HL-60/S4 treated with phorbol 12-myristate 13-acetate at 8.2 ng/mL for 4 days and 3 days (cell line): Measurements from ENCODE around the gene RPTOR.

Experiments
- in situ Hi-C: fragments of 300-500 bp; cut with MboI; formaldehyde crosslinking; loops from 2 replicates; pipeline ENCODE4 v1.15.0; 2022; ENCODE audit warnings: low sequenced_read_pairs

Gene RPTOR

GRCh38 chr17:80539022-80539641 lies 5.5 kb upstream of the RPTOR start:
- in situ Hi-C loops: no loop called here

- in situ Hi-C loops: no loop called here
These were observed 825 bp downstream of the RPTOR start for GRCh38 chr17:80545499-80545826.

DNA sequence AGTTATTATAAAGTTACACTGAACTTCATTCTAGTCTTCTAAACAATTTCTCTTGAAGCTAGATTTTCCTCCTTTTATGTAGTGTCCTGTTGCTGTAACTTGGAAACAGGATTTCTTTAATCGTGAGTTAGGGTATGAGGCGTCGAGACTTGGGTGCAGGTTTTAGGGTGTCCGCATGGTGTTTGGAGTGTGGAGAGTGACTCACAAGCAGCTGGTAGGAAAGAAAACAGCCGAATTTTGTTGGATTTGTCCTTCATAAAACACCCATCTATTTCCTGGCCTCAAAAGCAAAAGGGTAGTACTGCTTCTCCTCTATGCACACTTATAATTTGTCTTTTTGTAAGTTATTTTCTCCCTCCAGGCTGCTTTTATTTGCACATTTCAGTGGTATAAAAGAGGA lies 1.6 kb downstream of the RPTOR start:
- in situ Hi-C loops: no loop called here

DNA sequence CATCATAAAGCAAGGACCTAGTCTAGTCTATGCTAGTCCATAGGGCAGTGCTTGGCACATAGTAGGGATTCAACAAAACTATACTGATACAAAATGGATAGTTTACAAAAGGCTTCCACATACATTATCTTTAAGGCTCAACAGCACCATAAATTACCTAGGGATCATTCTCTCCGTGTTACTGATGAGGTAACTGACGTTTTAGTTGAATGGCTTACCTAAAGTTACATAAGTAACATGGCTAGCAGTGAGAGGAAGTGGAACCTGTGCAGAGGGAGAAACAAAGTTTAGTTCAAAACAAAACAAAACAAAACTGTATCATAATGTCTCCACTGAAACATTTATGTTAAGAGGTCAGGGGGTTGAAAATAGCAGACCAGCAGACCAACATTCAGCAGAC lies 7.9 kb downstream of the RPTOR start:
- in situ Hi-C loops: no loop called here

DNA sequence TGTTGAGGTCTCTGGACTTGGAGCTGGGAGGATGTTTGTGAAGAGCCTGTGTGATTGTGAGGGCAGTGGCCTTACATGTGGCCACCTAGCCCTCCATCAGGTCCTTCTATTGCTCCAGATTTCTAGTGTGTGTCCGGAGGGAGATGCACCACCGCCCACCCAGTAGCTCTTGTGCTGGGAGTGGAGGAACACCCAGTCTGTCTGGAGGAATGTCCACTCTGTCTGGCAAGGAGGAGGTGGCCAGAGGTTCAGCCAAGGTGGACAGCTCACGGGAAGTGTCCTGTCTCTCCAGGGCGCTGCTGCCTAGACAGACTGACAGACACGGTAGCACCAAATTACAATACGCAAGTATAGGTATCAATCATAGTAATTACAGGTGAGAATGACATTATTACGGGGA lies 10.6 kb downstream of the RPTOR start:
- in situ Hi-C loops: no loop called here

- in situ Hi-C loops: no loop called here
These were observed 13.4 kb downstream of the RPTOR start for GRCh38 chr17:80558046-80558445.

DNA sequence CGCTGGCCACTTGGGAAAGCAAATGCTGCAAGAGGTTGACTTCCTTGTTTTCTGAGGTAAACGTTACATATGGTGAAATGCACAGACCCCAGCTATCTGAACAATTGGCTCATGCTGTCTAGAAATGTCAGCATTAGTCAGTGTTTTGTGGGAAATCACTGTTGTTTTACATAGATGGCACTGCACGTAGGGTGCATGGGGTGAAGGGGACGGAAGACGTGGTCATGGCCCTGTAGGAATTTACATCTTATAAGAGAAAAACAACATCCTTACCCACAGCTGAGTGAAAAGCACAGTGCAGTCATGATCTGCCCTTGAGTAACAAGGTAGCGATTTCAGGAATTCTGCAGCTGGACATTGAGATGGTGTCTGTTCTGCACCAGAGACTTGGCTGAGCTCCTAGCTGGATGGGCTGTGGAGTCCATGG lies 15.2 kb downstream of the RPTOR start:
- in situ Hi-C loops: no loop called here

GRCh38 chr17:80561541-80562114 lies 17.0 kb downstream of the RPTOR start:
- in situ Hi-C loops: no loop called here

DNA sequence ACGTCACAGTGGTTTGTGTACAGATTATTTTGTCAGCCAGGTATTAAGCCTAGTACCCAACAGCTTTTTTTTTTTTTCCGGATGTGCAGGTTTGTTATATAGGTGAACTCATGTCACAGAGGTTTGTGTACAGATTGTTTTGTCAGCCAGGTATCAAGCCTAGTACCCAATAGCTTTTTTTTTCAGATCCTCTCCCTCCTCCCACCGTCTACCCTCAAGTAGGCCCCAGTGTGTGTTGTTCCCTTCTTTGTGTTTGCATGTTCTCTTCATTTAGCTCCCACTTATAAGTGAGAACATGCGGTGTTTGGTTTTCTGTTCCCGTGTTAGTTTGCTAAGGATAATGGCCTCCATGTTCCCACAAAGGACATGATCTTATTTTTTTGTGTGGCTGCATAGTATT lies 19.9 kb downstream of the RPTOR start:
- in situ Hi-C loops: no loop called here

- in situ Hi-C loops: no loop called here
These were observed 20.9 kb downstream of the RPTOR start for GRCh38 chr17:80565343-80566053.

- in situ Hi-C loops: no loop called here
These were observed 21.4 kb downstream of the RPTOR start for GRCh38 chr17:80566054-80566400.

DNA sequence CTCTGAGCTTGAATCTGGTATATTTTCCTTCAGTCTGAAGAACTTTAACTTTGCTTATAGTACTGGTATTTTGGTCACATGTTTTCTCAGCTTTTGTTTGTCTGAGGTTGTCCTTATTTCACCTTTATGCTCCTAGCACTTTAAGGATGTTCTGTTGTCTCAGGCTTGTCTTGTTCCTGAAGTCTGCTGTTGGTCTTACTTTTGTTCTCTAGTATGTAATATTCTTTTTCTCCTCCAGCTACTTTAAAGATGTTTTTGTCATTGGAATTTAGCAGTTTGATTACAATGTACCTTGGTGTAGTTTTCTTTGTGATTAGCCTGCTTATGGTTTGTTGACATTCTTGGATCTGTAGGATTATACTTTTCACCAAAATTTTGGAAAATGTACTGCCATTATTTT lies 23.6 kb downstream of the RPTOR start:
- in situ Hi-C loops: no loop called here

DNA sequence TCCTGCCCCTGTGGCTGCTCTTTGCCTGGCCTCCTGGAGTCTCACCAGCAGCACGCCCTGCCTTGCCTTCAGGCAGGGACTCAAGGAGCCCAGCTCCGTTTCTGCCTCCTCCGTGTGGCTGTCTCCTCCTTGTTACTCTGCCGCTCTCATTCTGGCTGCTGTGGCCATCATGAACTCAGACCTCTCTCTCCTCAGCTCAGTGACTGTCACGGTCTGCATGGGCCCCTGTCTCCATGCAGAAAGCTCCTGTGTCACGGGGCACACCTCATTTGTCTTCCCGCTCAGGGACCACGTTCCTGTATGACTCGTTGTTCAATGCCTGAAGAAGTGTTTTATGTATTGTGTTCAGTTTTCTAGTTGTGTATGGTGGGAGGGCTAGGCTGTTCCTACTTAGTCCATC lies 25.3 kb downstream of the RPTOR start:
- in situ Hi-C loops: loop anchor here (10.0 kb wide), 1 partner anchor 145 kb away; no protein-coding TSS in a partner anchor

- in situ Hi-C loops: loop anchor here (10.0 kb wide), 1 partner anchor 149 kb away; no protein-coding TSS in a partner anchor
These were observed 29.1 kb downstream of the RPTOR start for GRCh38 chr17:80573701-80574100.

GRCh38 chr17:80574496-80574895 lies 29.9 kb downstream of the RPTOR start:
- in situ Hi-C loops: loop anchor here (10.0 kb wide), 1 partner anchor 150 kb away; no protein-coding TSS in a partner anchor

DNA sequence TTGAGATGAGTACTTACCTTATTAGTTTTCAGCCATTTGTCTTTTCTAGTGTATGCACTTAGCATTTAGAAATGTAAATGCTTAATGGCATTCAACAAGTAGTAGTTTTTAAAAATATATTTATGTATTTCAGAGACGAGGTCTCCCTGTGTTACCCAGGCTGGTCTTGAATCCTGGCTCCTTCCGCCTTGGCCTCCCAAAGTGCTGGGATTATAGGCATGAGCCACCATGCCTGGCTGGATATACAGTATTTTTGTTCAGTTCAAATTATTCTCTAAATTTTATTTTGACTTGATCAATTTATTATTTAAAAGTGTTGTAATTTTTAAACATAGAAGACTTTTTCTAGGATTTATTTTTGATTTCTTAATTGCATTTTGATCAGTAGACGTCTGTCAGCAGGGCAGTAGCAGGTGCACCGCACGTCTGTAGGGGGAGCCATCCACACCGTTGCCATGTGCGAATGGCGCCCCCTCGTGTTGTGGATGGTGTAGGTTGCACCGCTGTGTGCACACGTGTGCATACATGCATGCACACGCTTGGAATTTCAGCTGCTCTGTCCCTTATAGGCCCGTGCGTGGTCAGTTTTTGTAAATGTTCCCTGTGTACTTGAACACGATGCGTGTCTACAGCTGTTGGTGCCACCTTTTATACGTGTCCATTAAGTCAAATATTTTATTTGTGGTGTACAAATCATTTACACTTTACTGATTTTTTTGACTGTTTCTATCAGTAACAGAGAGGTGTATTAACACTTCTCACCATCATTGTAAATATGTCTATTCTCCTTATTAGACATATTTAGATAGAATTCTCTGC lies 30.6 kb downstream of the RPTOR start:
- in situ Hi-C loops: loop anchor here (10.0 kb wide), 1 partner anchor 150 kb away; no protein-coding TSS in a partner anchor

DNA sequence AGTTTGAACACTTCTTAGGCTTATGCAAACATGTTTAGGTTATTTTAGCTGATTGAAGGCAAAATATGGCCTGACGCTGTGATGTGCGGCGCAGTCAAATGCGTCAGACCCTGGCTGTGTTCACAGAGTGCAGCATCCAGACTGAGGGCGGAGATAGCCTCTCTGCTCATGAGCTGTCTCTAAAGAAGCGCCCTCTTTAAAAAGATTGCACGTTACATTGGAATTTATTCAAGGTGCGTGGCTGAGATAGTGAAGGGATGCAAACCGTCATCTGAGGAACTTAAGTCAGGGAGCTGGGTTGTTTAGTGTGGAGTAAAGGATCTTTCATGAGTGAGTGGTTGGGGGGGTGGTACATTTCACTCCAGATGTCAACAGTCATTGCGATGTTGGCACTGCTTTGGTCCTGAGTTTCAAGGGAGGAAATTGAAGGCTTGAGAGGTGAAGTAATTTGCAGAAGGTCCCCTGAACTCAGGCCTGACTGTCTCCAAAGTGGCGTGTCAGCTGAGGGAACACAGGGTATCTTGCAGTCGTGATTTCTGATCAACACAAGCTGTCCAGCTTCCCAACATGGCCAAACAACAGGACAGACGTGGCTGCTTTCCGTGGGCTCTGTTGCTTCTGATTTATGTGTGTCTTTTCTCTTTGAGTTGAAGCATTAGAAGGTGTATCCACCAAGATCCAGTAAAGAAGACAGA lies 33.4 kb downstream of the RPTOR start:
- in situ Hi-C loops: loop anchor here (10.0 kb wide), 1 partner anchor 153 kb away; no protein-coding TSS in a partner anchor

- in situ Hi-C loops: loop anchor here (10.0 kb wide), 1 partner anchor 154 kb away; no protein-coding TSS in a partner anchor
These were observed 34.2 kb downstream of the RPTOR start for GRCh38 chr17:80578668-80579388.

DNA sequence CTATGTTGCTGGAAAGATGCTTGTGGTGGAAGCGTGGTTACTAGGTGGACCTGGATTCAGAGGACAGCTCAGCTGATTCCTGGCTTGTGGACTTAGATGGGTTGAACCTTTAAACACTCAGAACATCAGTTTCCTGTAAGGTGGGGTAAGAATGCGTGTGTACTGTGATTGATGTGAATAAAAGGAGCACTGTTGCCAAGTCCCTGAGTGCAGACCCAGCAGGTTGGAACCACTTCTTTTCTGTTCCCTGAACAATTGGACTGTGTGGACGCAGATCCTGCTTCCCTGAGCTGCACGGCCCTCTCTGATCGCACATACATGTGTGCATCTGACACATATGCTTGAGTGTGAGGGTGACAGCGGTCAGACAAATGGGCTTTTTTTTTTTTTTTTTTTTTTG lies 37.5 kb downstream of the RPTOR start:
- in situ Hi-C loops: no loop called here
